NCI-H146 treated with DMSO at 0.1 percent for 48 hours (cell line): ENCODE measurements around the gene TGOLN2.
"Not testable (repeated sequence)": the region's sequence is repeated elsewhere in the genome, so short reads cannot be mapped to it uniquely, and the experiment has no call there.

Experiments
- DNase-seq: peaks from one replicate; lab custom pipeline; 2025; ENCODE audit not compliant: unreplicated experiment; lab: John Stamatoyannopoulos, UW

TGOLN2 gene

GRCh38 chr2:85340034-85340892 lies 12.5 kb upstream of the TGOLN2 start:
- DNase-seq, result no peak

- DNase-seq, result no peak
Observed at GRCh38 chr2:85334928-85335327, 7.1 kb upstream of the TGOLN2 start.

- not testable (repeated sequence) for DNase-seq
Observed at GRCh38 chr2:85333877-85334276, 6.1 kb upstream of the TGOLN2 start.

- DNase-seq, result no peak
Observed at GRCh38 chr2:85330839-85331636, 3.2 kb upstream of the TGOLN2 start.

DNA sequence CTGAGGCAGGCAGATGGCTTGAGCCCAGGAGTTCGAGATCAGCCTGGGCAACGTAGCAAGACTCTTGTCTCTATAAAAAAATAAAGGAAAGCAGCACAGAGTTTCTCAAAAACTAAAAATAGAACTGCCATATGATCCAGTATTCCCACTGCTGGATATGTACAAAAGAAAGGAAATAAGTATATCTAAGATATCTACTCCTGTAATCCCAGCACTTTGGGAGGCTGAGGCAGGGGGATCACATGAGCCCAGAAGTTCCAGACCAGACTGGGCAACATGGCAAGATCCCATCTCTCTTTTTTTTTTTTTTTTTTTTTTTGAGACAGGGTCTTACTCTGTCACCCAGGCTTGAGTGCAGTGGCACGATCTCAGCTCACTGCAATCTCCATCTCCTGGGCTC lies 1.9 kb upstream of the TGOLN2 start:
- not testable (repeated sequence) for DNase-seq

- DNase-seq, result no peak
Observed at GRCh38 chr2:85329181-85329651, 1.4 kb upstream of the TGOLN2 start.

DNA sequence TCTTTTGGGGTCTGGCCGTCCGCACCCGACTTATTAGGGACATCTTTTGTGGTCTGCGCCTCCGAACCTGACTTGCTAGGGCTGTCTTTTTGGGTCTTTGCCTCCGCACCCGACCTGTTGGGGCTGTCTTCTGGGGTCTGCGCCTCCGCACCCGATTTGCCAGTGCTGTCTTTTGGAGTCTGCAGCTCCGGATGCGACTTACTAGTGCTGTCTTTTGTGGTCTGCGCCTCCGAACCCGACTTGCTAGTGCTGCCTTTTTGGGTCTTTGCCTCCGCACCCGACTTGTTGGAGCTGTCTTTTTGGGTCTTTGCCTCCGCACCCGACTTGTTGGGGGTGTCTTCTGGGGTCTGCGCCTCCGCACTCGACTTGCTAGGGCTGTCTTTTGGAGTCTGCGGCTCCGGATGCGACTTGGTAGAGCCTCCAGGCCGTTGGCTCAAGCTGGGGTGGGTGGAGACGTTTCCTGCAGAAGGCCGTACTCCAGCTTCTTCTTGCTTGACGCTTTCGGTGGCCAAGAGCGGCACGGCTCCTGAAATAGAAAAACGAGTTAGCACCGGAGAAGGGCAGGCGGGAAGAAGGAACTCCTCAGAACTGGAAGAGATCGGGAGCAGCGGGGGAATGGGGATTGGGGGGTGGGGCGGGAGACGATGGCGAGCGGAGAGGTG lies 498 bp downstream of the TGOLN2 start:
- DNase-seq, result no peak

GRCh38 chr2:85326406-85327159 lies 1.2 kb downstream of the TGOLN2 start:
- DNase-seq, result no peak

- no peak for DNase-seq
Observed at GRCh38 chr2:85325466-85325811, 2.4 kb downstream of the TGOLN2 start.

- no peak for DNase-seq
Observed at GRCh38 chr2:85324639-85325465, 2.9 kb downstream of the TGOLN2 start.

DNA sequence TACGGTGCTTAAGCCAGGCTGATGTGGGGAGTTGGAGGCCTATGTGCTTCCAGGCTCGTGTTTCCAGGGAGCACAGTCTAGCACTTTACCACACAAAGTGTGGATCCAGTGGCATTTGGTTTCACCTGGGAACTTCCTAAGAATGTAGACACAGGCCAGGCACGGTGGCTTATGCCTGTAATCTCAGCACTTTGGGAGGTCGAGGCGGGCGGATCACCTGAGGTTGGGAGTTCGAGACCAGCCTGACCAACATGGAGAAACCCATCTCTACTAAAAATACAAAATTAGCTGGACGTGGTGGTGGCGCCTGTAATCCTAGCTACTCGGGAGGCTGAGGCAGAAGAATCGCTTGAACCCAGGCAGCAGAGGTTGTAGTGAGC lies 3.8 kb downstream of the TGOLN2 start:
- not testable (repeated sequence) for DNase-seq

GRCh38 chr2:85323351-85323987 lies 4.3 kb downstream of the TGOLN2 start:
- DNase-seq, result no peak

DNA sequence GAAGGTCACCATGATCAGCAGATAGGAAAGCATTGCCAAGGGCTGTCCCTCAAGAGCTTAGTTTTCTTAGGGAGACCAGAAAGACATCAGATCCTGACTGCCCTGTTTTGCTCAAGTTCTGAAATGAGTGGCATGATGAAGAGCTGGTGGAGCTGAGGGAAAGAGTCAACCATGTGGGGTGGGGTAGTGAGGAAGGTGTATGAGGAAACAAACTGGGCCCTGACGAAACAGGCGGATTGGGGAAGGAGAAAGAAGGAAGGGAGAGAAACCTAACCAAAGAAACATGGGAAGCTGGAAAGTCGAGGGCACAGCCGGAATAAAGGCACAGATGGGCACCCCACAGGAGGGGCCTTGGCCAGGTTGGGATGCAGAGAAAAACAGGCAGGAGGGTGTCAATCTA lies 8.0 kb downstream of the TGOLN2 start:
- no peak for DNase-seq

DNA sequence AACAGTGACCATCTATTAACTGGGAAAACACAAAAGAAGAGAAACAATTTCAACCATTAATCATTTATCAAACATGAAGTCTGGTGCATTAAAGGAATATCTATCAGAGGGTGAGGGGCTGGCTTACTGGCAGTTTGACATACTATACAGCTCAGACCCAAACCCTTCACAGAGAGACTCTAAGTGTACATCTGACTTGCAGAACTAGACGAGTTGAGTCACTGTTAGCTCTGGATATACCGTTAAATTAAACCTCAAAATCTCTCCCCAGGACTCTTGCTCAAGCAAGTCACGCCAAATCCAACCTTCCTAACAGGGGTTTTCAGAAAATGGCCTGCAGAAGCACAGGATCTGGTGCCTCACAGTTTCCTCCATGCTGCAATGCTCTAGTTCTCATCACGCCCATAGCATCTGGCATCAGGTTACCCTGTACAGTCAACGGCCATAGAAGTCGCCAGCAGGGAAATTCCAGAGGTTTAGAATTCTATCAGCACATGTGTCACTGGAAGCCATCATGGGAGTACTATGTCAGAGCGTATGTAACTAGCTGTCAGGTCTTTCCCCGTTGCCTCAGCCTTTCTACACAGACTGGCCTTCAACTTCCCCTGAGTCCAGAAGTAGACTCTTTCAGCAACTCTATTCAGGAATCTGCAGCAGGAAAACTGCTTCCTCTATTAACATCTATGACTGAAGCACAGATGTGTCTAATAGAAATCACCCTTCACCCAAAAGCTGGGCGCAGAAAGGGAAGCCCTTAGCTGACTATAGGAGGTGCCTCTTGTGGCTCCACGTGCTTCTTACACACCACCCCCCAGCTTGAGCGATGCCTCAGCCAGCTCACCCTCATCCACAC lies 9.3 kb downstream of the TGOLN2 start:
- DNase-seq, result no peak

GRCh38 chr2:85315921-85316320 lies 11.9 kb downstream of the TGOLN2 start:
- DNase-seq, result not testable (repeated sequence)

DNA sequence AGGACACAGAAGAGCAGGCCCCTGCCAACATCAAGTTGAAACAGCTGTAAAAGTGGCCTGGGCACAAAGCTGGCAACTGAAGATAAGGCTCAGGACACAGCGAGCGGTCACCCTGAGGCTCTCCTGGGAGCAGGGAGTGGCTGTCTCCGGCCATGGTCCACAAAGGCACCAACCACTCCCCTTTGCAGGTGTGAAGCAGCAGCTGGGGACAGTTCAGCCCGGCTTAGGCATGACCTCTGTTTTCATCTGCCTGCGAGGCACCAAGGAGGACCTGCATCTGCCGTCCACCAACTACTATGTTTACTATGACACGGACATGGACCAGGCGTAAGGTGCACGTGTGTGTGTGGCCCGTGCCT lies 12.9 kb downstream of the TGOLN2 start:
- no peak for DNase-seq

DNA sequence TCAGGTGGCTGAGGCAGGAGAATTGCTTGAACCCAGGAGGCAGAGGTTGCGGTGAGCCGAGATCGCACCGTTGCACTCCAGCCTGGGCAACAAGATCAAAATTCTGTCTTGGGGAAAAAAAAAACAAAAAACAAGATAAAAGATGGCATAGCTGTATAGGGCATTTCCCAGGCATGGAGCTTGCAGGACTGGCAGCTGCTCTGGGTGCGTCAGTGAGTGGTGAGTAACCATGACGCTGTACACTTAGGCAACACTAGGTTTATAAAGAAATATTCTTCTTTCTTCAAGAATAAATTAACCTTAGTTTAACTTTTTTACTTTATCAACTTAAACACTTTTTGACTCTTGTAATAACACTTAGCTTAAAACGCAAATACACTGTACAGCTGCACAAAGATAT lies 15.4 kb downstream of the TGOLN2 start:
- DNase-seq, result no peak

GRCh38 chr2:85310330-85310729 lies 17.5 kb downstream of the TGOLN2 start:
- no peak for DNase-seq
